Kasumi-1 (cell line): ENCODE results near the gene PLIN4.

ENCODE experiments used
- DNase-seq, 2 experiments: peaks; one replicate each; lab custom pipeline; 2025; lab: John Stamatoyannopoulos, UW

Gene PLIN4

GRCh38 chr19:4523306-4524110, 5.2 kb upstream of the PLIN4 start:
- DNase-seq, result no peak

DNA sequence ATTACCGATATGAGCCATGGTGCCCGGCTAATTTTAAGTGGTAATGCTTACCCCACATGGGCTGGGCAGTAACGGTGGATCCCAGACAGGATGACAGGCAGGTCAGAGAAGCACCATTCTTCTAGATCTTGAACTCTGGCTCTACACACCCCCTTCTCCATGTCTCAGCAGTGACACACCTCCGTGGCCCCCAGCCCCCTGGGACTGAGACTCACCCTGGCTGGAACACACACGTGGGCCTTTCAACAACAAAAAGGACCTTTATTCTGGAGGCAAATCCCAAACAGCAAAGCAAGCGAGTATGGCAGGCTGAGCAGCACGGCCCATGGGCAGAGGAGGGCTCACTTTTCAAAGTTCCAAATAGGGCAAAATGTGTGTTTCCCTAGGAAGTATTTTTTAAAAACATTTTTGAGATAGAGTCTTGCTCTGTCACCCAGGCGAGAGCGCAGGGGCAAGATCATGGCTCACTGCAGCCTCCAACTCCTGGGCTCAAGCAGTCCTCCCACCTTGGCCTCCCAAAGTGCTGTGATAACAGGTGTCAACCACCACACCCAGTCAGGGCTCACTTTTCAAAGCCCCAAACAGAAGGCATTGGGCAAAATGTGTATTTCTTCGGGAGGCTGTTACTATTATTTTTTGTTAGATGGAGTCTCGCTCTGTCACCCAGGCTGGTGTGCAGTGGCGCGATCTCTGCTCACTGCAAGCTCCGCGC, 4.2 kb upstream of the PLIN4 start:
- no peak for DNase-seq

DNA sequence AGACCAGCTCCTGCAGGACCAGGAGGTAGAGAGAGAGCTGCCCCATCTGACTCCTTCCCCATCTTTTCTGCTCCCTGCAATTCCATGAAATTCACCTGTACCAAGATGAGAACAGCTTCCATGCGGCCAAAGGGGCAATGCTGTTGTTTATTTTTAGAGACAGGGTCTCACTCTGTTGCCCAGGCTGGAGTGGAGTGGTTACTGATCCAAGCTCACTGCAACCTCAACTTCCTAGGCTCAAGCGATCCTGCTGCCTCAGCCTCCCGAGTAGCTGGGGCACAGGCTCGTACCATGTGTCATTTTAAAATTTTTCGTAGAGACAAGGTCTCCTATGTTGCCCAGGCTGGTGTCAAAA, 3.6 kb upstream of the PLIN4 start:
- DNase-seq, result no peak

GRCh38 chr19:4521170-4521887, 3.0 kb upstream of the PLIN4 start:
- no peak for DNase-seq

DNA sequence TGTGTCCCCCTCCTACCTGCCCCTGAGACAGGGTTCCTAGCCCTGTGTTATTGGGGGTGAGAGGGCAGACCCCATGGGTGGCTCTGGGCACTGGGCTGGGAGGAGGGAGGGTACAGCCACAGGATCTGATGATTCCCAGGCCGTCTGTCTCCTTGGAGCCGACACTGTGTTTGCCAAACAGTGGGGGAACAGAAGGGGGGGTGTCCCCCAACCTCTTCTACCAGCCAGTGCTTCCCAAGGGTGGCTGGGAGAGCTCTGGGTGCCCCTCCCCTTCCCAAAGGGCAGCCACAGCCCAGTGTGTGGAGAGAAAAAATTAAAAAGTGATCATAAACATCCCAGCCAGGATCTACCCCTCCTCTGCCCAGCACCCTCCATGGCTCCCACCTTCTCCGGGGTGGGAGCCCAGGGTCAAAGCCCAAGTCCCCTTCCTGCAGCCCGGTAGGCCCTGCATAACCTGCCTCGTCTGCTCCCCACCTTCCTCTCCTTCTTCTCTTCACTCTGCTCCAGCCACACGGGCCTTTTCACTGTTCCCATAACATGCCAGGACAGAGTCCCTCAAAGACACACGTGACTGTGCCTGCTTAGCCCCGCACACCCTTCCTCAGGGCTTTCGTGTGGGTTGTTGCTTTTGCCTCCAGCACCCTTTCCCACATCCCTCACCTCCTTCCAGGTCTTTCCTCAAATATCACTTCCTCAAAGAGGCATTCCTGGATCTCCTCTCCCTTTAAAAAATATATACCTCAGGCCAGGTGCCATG, 1.4 kb upstream of the PLIN4 start:
- no peak for DNase-seq

GRCh38 chr19:4519172-4519496, 848 bp upstream of the PLIN4 start:
- DNase-seq, result no peak

GRCh38 chr19:4517451-4518057, 732 bp downstream of the PLIN4 start:
- DNase-seq, result no peak

- no peak for DNase-seq
Observed at GRCh38 chr19:4516939-4517300, 1.4 kb downstream of the PLIN4 start.

- no peak for DNase-seq
Observed at GRCh38 chr19:4516199-4516938, 1.9 kb downstream of the PLIN4 start.

GRCh38 chr19:4515732-4516131, 2.6 kb downstream of the PLIN4 start:
- no peak for DNase-seq

DNA sequence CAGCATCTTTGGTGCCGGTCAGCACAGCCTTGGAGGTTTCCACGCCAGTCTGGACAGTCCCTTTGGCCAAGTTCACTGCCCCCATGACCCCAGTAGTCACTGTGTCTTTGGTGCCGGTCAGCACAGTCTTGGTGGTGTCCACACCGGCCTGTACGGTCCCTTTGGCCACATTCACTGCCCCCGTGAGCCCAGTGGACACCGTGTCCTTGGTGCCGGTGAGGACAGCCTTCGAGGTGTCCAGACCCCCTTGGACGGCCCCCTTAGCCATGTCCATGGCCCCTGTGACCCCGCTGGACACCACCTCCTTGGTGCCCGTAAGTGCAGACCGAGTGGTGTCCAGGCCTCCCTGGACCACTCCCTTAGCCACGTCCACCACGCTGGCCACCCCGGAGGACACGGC, 5.0 kb downstream of the PLIN4 start:
- no peak for DNase-seq

GRCh38 chr19:4512070-4512469, 6.2 kb downstream of the PLIN4 start:
- DNase-seq, result no peak

- no peak for DNase-seq
Observed at GRCh38 chr19:4511300-4512054, 6.8 kb downstream of the PLIN4 start.

DNA sequence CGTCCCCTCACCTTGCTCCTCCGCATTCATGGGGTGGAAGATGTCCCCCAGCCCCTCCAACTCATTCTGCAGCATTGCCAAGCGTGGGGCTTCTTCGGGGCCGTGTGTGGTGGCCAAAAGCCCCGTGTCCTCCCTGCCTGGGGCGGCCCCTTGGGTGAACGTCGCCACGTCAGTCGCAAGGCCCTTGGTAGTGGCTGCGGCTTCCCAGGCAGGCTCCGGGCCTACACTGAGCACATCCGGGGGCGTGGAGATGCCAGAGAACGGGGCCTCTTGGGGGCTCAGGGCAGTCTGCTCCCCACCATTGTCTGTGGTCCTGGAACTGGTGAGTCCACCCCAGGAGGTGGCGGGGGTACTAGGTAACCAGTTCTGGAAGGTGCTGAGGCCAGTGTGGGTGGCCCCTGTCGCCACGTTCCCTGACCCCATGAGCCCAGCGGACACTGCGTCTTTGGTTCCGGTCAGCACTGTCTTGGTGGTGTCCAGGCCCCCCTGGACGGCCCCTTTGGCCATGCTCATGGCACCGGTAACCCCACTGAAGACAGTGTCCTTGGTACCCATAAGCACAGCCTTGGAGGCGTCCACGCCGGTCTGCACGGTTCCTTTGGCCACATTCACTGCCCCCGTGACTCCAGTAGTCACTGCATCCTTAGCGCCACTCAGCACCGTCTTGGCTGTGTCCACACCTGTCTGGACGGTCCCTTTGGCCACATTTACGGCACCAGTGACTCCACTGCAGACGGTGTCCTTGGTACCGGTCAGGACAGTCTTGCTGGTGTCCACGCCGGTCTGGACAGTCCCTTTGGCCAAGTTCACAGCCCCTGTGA, 7.6 kb downstream of the PLIN4 start:
- DNase-seq, result no peak

- DNase-seq, result no peak
Observed at GRCh38 chr19:4508698-4509097, 9.6 kb downstream of the PLIN4 start.

DNA sequence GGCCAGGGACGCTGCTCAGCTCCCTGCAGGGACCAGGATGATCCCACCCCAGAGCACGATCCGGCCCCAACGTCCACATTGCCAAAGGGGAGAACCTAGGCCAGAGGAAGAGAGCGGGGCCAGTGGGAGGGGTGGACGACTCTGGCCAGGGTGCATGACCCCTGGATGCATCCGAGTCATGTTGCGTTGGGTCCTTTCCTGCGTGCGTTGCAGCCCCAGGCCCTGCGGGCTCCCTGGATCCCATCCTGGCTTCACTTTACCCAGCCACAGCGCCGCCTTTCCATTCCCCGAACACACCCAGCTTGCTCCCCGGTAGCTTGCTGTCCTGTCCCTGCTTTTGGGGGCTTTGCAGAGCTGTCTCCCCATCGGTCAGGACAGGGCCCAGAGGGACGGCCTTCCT, 10.5 kb downstream of the PLIN4 start:
- DNase-seq, result no peak

DNA sequence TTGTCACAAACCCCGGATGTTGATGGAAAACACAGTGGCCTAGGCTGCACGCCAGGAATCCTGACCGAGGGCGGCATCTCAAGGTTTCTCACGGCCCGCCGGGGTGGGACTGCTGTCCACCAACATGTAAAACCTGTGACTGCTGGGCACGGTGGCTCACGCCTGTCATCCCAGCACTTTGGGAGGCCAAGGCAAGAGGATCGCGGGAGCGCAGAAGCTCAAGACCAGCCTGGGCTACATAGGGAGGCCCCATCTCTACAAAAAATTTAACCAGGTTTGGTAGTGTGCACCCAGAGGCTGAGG, 11.2 kb downstream of the PLIN4 start:
- no peak for DNase-seq

DNA sequence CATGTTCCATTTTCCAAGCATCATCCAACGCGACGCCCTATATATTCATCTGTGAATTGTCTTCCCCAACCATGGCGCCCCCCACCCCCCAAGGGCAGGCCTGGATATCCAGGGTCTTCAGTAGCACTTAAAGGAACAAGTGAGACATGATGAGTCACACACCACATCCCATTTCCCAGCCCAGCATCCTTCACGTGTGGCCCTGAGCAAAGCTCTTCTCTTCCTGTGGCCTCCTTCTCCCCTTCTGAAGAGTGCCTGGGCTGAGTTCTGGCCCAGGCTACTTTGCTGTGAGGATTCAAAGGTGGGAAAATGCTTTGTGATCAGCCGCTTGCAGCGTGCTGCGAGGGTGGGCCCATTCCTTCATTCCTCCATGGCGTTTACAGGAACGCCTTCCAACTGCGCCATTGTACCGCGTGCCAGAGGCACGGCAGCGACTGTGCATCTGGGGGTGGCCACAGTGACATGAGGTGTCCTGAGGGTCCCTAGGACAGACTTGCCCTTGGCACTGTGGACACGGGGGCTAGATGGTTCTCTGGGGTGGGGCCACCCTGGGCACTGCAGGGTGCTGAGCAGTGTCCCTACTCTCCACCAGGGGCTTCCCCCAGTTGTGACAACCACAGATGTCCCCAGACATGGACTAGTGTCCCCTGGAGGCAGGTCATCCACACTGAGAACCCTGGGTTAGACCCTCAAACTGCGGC, 11.7 kb downstream of the PLIN4 start:
- DNase-seq, result peak; percentile 43 to 58
